CD4-positive, alpha-beta T cell (primary cell): ENCODE measurements around the gene COL13A1. TPM values are rescaled to one million over a fixed set of nuclear protein-coding genes. Genes with fewer than 3 reads are reported as not detected.

Source experiments
- ATAC-seq: fragments of 200-7000 bp; cut with Tn5 transposase; one replicate; pipeline ENCODE4 v1.10.0; 2022; ENCODE audit warnings: mild to moderate bottlenecking; ENCODE audit not compliant: poor library complexity
- CTCF ChIA-PET: fragments of 350-600 bp; sonication (Branson Sonifier 250); formaldehyde crosslinking; loops from one replicate; lab custom pipeline; 2021; ENCODE audit warnings: antibody characterized with exemption, inconsistent platforms; lab: Charles Lee
- POLR2A ChIA-PET: fragments of 350-600 bp; sonication (Branson Sonifier 250); formaldehyde crosslinking; loops from one replicate; lab custom pipeline; 2021; ENCODE audit warnings: antibody characterized with exemption, inconsistent platforms; lab: Charles Lee
- DNase-seq, 14 experiments: peaks; one replicate each; pipeline ENCODE4 v3.0.0-alpha.2; 2013 to 2020; ENCODE audit warnings: mixed read lengths in 2 of 14
- H3K27ac ChIP-seq, 2 donors: one replicate each; pipeline versions ENCODE4 v1.5.1 to v1.7.0; 2013; ENCODE audit warnings: low read length in 2 of 2, low read depth in 1 of 2, mild to moderate bottlenecking in 1 of 2
- H3K27me3 ChIP-seq, 2 experiments: 1 replicate in 1 of 2; 2 replicates in 1 of 2; pipeline versions ENCODE4 v1.6.1 to v1.7.0; 2013; ENCODE audit warnings: low read length in 2 of 2, control low read depth in 1 of 2, mild to moderate bottlenecking in 1 of 2, moderate library complexity in 1 of 2; ENCODE audit not compliant: insufficient read depth in 2 of 2, control insufficient read depth in 1 of 2
- H3K36me3 ChIP-seq: one replicate; pipeline ENCODE4 v1.6.1; 2013; ENCODE audit warnings: low read length, control low read depth; ENCODE audit not compliant: insufficient read depth
- H3K4me1 ChIP-seq: one replicate; pipeline ENCODE4 v1.6.1; 2013; ENCODE audit warnings: low read length, control low read depth; ENCODE audit not compliant: insufficient read depth
- H3K4me3 ChIP-seq: one replicate; pipeline ENCODE4 v1.5.1; 2013; ENCODE audit warnings: mild to moderate bottlenecking, low read length, moderate library complexity
- H3K9me3 ChIP-seq, 2 experiments: 1 replicate in 1 of 2; 2 replicates in 1 of 2; pipeline versions ENCODE4 v1.6.1 to v1.7.0; 2013; ENCODE audit warnings: low read length in 2 of 2, mild to moderate bottlenecking in 2 of 2, control low read depth in 1 of 2, moderate library complexity in 1 of 2; ENCODE audit not compliant: control insufficient read depth in 1 of 2, insufficient read depth in 1 of 2
- H3K27ac Mint-ChIP-seq: one replicate; pipeline ENCODE4 v1.8.0; 2020; ENCODE audit warnings: mixed read lengths
- H3K27me3 Mint-ChIP-seq: one replicate; pipeline ENCODE4 v1.8.0; 2021; ENCODE audit warnings: mixed read lengths
- H3K36me3 Mint-ChIP-seq: one replicate; pipeline ENCODE4 v1.8.0; 2021; ENCODE audit warnings: low read depth, mixed read lengths
- H3K4me1 Mint-ChIP-seq: one replicate; pipeline ENCODE4 v1.8.0; 2021; ENCODE audit warnings: low read depth, mixed read lengths
- H3K4me3 Mint-ChIP-seq: one replicate; pipeline ENCODE4 v1.8.0; 2020; ENCODE audit warnings: mild to moderate bottlenecking, mixed read lengths
- H3K9me3 Mint-ChIP-seq: one replicate; pipeline ENCODE4 v1.8.0; 2020; ENCODE audit warnings: mixed read lengths
- intact Hi-C, 2 experiments: fragments of 100-400 bp; cut with DNase I in 1 of 2; cut with micrococcal nuclease in 1 of 2; formaldehyde crosslinking; loops; one replicate each; pipeline versions ENCODE4 v1.15.1 to v1.9.0; 2023 to 2025; cut with DNase I, micrococcal nuclease
- total RNA-seq, 174 experiments: library from RNA in 2 of 174; stranded (reverse) in 2 of 174; gene quantifications; one replicate each; pipeline ENCODE4 v1.2.3 and lab custom pipeline; 2021 to 2026
- TF ChIP-seq, protein P1 (sequence below): fragments of 200-600 bp; IDR thresholded peaks from one replicate; pipeline ENCODE4 v1.8.0; 2022; ENCODE audit warnings: antibody characterized with exemption, mild to moderate bottlenecking

The COL13A1 gene
- total RNA-seq, 2 experiments from 2014 or later: not detected

DNA sequence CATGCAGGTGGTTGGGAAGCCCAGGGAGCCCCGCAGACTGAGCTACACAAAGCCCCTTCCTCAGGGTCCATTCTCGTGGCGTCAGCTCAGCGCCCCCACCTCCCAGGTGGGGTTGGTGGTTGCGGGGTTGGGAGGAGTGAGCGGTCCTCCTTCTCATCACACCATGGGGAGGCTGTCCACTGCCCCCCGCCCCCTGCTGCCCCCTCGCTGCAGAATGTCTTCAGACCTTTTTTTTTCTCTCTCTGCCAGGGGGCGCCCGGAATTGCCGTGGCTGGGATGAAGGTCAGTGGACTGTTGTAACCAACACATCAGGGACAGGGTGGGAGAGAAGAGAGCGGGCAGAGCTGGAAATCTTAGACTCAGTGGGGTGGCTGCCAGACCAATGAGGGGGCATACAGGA lies 116.3 kb downstream of the COL13A1 start:
- ATAC-seq (no peak), DNase-seq (no peak)
- ChIA-PET POLR2A (no interaction called here), CTCF (no interaction called here)
- intact Hi-C loops: loop anchor here in 1 of 2 experiments (10.0 kb wide), 1 partner anchor 403 kb away; no protein-coding TSS in a partner anchor
- Mint-ChIP-seq H3K27me3 (peaks cover 12% of the 10 kb centered on the region), H3K27ac (no peak overlapping the region), H3K36me3 (no peaks in the 10 kb centered on the region), H3K4me1 (no peaks in the 10 kb centered on the region), H3K4me3 (no peak overlapping the region), H3K9me3 (no peaks in the 10 kb centered on the region)
- no peaks in the 10 kb centered on the region for H3K36me3 ChIP-seq
- no peaks in the 10 kb centered on the region for H3K9me3 ChIP-seq
- no peaks in the 10 kb centered on the region for H3K27me3 ChIP-seq
- peaks cover 4% of the 10 kb centered on the region for H3K4me1 ChIP-seq
- H3K27ac ChIP-seq: no peak overlapping the region
- no peak overlapping the region for H3K4me3 ChIP-seq
- TF ChIP-seq, protein P1, sequence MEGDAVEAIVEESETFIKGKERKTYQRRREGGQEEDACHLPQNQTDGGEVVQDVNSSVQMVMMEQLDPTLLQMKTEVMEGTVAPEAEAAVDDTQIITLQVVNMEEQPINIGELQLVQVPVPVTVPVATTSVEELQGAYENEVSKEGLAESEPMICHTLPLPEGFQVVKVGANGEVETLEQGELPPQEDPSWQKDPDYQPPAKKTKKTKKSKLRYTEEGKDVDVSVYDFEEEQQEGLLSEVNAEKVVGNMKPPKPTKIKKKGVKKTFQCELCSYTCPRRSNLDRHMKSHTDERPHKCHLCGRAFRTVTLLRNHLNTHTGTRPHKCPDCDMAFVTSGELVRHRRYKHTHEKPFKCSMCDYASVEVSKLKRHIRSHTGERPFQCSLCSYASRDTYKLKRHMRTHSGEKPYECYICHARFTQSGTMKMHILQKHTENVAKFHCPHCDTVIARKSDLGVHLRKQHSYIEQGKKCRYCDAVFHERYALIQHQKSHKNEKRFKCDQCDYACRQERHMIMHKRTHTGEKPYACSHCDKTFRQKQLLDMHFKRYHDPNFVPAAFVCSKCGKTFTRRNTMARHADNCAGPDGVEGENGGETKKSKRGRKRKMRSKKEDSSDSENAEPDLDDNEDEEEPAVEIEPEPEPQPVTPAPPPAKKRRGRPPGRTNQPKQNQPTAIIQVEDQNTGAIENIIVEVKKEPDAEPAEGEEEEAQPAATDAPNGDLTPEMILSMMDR: no peak

- intact Hi-C loops: loop anchor here in 1 of 2 experiments (10.0 kb wide), 1 partner anchor 404 kb away; no protein-coding TSS in a partner anchor
- ChIA-PET POLR2A (no interaction called here), CTCF (no interaction called here)
- Histone ChIP-seq H3K36me3 (no peaks in the 10 kb centered on the region), H3K4me1 (peaks cover 4% of the 10 kb centered on the region), H3K27me3 (no peaks in the 10 kb centered on the region), H3K4me3 (no peak overlapping the region), H3K27ac (no peak overlapping the region), H3K9me3 (no peaks in the 10 kb centered on the region)
- no peak overlapping the region for H3K27ac Mint-ChIP-seq
- no peak overlapping the region for H3K4me3 Mint-ChIP-seq
- TF ChIP-seq, protein P1: no peak
- H3K36me3 Mint-ChIP-seq: no peaks in the 10 kb centered on the region
- DNase-seq: no peak
- H3K27me3 Mint-ChIP-seq: peaks cover 8% of the 10 kb centered on the region
- H3K4me1 Mint-ChIP-seq: no peaks in the 10 kb centered on the region
- ATAC-seq: no peak
- no peaks in the 10 kb centered on the region for H3K9me3 Mint-ChIP-seq
Observed at GRCh38 chr10:69919250-69919649, 117.5 kb downstream of the COL13A1 start.

DNA sequence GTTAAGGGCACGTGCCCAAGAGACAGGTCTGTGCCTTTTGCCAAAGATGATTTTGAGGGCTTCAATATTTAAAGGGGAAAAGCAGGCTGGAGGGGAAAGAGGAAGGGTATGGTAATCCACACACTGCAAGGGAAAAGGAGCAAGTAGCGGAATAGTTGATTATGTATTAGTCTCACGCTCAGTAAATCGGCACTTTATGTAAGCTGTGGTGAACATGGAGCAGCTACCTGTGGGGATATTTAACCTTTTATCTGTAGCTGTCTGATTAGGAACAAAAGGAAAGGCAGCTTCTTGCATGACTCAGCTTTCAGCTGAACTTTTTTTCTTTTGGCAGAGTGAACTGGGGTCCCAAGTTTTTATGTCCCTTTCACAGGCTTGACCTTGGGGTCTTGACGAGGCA lies 123.4 kb downstream of the COL13A1 start:
- no peak overlapping the region for H3K4me3 Mint-ChIP-seq
- H3K27ac Mint-ChIP-seq: no peak overlapping the region
- Histone ChIP-seq H3K4me1 (no peaks in the 10 kb centered on the region), H3K9me3 (no peaks in the 10 kb centered on the region), H3K27ac (no peak overlapping the region), H3K36me3 (no peaks in the 10 kb centered on the region), H3K4me3 (no peak overlapping the region), H3K27me3 (peaks cover 0 to 3% of the 10 kb centered on the region in 2 experiments)
- CTCF ChIA-PET: no interaction called here
- DNase-seq (no peak), ATAC-seq (no peak)
- H3K27me3 Mint-ChIP-seq: peaks cover 17% of the 10 kb centered on the region
- peaks cover 3% of the 10 kb centered on the region for H3K9me3 Mint-ChIP-seq
- intact Hi-C loops: no loop called here
- POLR2A ChIA-PET: no interaction called here
- TF ChIP-seq, protein P1: no peak
- H3K4me1 Mint-ChIP-seq: no peaks in the 10 kb centered on the region
- no peaks in the 10 kb centered on the region for H3K36me3 Mint-ChIP-seq
